Measurements from ENCODE around the gene CCDC12. TPM values are rescaled to one million over a fixed set of nuclear protein-coding genes. Genes with fewer than 3 reads are reported as not detected.

The CCDC12 gene
- total RNA-seq, 1 experiment from 2014 or later, result 46.5 TPM

- TF ChIP-seq, protein P1, sequence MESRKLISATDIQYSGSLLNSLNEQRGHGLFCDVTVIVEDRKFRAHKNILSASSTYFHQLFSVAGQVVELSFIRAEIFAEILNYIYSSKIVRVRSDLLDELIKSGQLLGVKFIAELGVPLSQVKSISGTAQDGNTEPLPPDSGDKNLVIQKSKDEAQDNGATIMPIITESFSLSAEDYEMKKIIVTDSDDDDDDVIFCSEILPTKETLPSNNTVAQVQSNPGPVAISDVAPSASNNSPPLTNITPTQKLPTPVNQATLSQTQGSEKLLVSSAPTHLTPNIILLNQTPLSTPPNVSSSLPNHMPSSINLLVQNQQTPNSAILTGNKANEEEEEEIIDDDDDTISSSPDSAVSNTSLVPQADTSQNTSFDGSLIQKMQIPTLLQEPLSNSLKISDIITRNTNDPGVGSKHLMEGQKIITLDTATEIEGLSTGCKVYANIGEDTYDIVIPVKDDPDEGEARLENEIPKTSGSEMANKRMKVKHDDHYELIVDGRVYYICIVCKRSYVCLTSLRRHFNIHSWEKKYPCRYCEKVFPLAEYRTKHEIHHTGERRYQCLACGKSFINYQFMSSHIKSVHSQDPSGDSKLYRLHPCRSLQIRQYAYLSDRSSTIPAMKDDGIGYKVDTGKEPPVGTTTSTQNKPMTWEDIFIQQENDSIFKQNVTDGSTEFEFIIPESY (IDR thresholded peaks at IDR 0.05; ENCODE audit: extremely low read depth, insufficient replicate concordance, low read length), result no peak
- TF ChIP-seq EZH2phosphoT487 (IDR thresholded peaks at IDR 0.05; ENCODE audit: borderline replicate concordance), result no peak
- no peak for TF ChIP-seq POLR2AphosphoS5 (IDR thresholded peaks at IDR 0.05; ENCODE audit: low read depth, low read length)
- no peak for TF ChIP-seq ELF1 (IDR thresholded peaks at IDR 0.05; ENCODE audit: borderline replicate concordance, low read depth)
- no peak for TF ChIP-seq SIN3A (IDR thresholded peaks at IDR 0.05; ENCODE audit: low read depth)
- no peak for TF ChIP-seq ATF3 (IDR thresholded peaks at IDR 0.05)
- no peak for TF ChIP-seq FOSL1 (IDR thresholded peaks at IDR 0.05; ENCODE audit: low read depth)
Measured at GRCh38 chr3:46921041-46921440, 55.5 kb downstream of the CCDC12 start (continued).

DNA sequence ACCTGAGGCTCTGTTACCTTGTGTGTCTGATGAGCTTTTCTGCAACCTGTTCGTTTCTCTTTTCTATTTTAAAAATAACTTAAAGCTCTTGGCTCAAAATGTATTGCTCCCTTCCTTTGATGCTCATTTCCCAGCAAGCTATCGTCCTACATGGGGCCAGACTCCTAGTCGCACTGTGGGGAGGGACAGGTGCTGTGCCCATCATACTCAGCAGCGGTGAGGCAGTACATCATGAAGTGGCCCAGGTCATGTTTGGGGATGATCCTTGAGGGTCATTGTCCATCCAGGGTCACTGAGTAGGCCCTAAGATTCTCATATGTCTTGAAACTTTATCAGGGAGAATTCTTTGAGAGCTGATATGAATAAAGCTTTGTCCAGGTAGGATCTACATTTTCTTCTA is 57.9 kb downstream of the CCDC12 start:
- no peaks in the 10 kb centered on the region for H3K9me3 ChIP-seq (ENCODE audit: control insufficient read depth in 1 of 2, insufficient read depth in 1 of 2, low read depth in 1 of 2, low read length in 2 of 2)
- TF ChIP-seq POLR2AphosphoS5 (IDR thresholded peaks at IDR 0.05; ENCODE audit: low read depth, low read length) (no peak), TCF7L2 (IDR thresholded peaks at IDR 0.05; ENCODE audit: borderline replicate concordance, extremely low read depth, insufficient read depth, insufficient read length) (no peak), SP1 (IDR thresholded peaks at IDR 0.05; ENCODE audit: low read depth) (no peak), POLR2A (IDR thresholded peaks at IDR 0.05; ENCODE audit: borderline replicate concordance, extremely low read depth, insufficient read depth, insufficient read length) (no peak), EZH2phosphoT487 (IDR thresholded peaks at IDR 0.05; ENCODE audit: borderline replicate concordance) (no peak), EGR1 (IDR thresholded peaks at IDR 0.05; ENCODE audit: low read depth) (no peak)
- TF ChIP-seq, protein P2, sequence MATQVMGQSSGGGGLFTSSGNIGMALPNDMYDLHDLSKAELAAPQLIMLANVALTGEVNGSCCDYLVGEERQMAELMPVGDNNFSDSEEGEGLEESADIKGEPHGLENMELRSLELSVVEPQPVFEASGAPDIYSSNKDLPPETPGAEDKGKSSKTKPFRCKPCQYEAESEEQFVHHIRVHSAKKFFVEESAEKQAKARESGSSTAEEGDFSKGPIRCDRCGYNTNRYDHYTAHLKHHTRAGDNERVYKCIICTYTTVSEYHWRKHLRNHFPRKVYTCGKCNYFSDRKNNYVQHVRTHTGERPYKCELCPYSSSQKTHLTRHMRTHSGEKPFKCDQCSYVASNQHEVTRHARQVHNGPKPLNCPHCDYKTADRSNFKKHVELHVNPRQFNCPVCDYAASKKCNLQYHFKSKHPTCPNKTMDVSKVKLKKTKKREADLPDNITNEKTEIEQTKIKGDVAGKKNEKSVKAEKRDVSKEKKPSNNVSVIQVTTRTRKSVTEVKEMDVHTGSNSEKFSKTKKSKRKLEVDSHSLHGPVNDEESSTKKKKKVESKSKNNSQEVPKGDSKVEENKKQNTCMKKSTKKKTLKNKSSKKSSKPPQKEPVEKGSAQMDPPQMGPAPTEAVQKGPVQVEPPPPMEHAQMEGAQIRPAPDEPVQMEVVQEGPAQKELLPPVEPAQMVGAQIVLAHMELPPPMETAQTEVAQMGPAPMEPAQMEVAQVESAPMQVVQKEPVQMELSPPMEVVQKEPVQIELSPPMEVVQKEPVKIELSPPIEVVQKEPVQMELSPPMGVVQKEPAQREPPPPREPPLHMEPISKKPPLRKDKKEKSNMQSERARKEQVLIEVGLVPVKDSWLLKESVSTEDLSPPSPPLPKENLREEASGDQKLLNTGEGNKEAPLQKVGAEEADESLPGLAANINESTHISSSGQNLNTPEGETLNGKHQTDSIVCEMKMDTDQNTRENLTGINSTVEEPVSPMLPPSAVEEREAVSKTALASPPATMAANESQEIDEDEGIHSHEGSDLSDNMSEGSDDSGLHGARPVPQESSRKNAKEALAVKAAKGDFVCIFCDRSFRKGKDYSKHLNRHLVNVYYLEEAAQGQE (IDR thresholded peaks at IDR 0.05; ENCODE audit: low read depth), result no peak
- TF ChIP-seq, protein P1 (IDR thresholded peaks at IDR 0.05; ENCODE audit: extremely low read depth, insufficient replicate concordance, low read length), result no peak
- TF ChIP-seq, protein P3, sequence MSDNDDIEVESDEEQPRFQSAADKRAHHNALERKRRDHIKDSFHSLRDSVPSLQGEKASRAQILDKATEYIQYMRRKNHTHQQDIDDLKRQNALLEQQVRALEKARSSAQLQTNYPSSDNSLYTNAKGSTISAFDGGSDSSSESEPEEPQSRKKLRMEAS (IDR thresholded peaks at IDR 0.05), result no peak
- no peaks in the 10 kb centered on the region for H4K20me1 ChIP-seq (ENCODE audit: insufficient read depth)
- H3K9me2 ChIP-seq (ENCODE audit: insufficient read depth), result no peaks in the 10 kb centered on the region
- no peak overlapping the region for H2AFZ ChIP-seq (ENCODE audit: low read depth, low read length, poor library complexity, severe bottlenecking)
- BruUV-seq (replicated peaks), result no TSS peak
- ChIA-PET RAD21 (ENCODE audit: low non-redundant PET in 1 of 2, low total read pairs in 2 of 2, uncharacterized antibody in 2 of 2, unreplicated experiment in 2 of 2) (no interaction called here), CTCF (interaction anchor here (1.5 kb wide), 1 partner anchor 9 kb away, joined by 4 read pairs; no protein-coding TSS in a partner anchor), POLR2A (no interaction called here)
- no peak overlapping the region for H3K4me2 ChIP-seq (ENCODE audit: low read length)
- no peaks in the 10 kb centered on the region for H3K27me3 ChIP-seq (ENCODE audit: insufficient read depth, low read length)
- H3K27ac ChIP-seq (ENCODE audit: low read depth, low read length), result no peak overlapping the region
- intact Hi-C loops (cut with micrococcal nuclease), result no loop called here
- peaks cover 3 to 6% of the 10 kb centered on the region in 2 experiments; a peak in 2 of 4 replicates for H3K4me1 ChIP-seq (ENCODE audit: control insufficient read depth in 1 of 2, insufficient read depth in 2 of 2, low read length in 2 of 2)
- peaks cover 24 to 59% of the 10 kb centered on the region in 2 experiments for H3K36me3 ChIP-seq (ENCODE audit: control insufficient read depth in 1 of 2, insufficient read depth in 2 of 2, low read length in 2 of 2)
- peaks cover 9% of the 10 kb centered on the region; the same call in 1 of the 2 replicates for H3K79me2 ChIP-seq (ENCODE audit: insufficient read depth, low read length)
- no peak overlapping the region for H3K9ac ChIP-seq (ENCODE audit: low read length)
- no peak for ATAC-seq
- DNase-seq (ENCODE audit: low read depth, low spot score), result no peak
- no peak overlapping the region for H3K4me3 ChIP-seq (replicated peaks in 1 of 2; ENCODE audit: low read depth in 1 of 2, low read length in 2 of 2)
